OCI-LY3 (cell line): ENCODE results near the gene C13orf46.

Source experiments
- H2AFZ ChIP-seq: fragments of 200-600, 300-600 bp; shearing (Covaris generic); 2 replicates; pipeline ENCODE4 v1.6.0; 2014; ENCODE audit warnings: antibody characterized with exemption, low read depth, low read length
- H3K27ac ChIP-seq: fragments of 200-600, 300-600 bp; sonication (generic); 2 replicates; pipeline ENCODE4 v1.5.1; 2014; ENCODE audit warnings: mild to moderate bottlenecking, low read length, moderate library complexity, mixed read lengths
- H3K27me3 ChIP-seq: fragments of 200-600, 300-600 bp; sonication (generic); 2 replicates; pipeline ENCODE4 v1.6.1; 2014; ENCODE audit warnings: low read depth, low read length, mixed read lengths
- H3K36me3 ChIP-seq: fragments of 200-600, 300-600 bp; sonication (generic); replicated peaks from 2 replicates; pipeline ENCODE3; 2014; ENCODE audit warnings: low read depth, low read length, mixed read lengths
- H3K4me1 ChIP-seq: fragments of 300-600, 200-600 bp; sonication (generic); 2 replicates; pipeline ENCODE4 v1.6.1; 2014; ENCODE audit warnings: low read length, mixed read lengths
- H3K4me2 ChIP-seq: fragments of 200-600, 300-600 bp; sonication (generic); 2 replicates; pipeline ENCODE4 v1.6.1; 2014; ENCODE audit warnings: low read length, mixed read lengths
- H3K4me3 ChIP-seq: fragments of 300-600, 200-600 bp; sonication (generic); 2 replicates; pipeline ENCODE4 v1.5.1; 2014; ENCODE audit warnings: antibody characterized with exemption, mild to moderate bottlenecking, low read length, moderate library complexity
- H3K79me2 ChIP-seq: fragments of 300-600, 200-600 bp; shearing (Covaris generic); 2 replicates; pipeline ENCODE4 v1.6.1; 2014; ENCODE audit warnings: mild to moderate bottlenecking, low read length, mixed read lengths
- H3K9ac ChIP-seq: fragments of 300-600, 200-600 bp; shearing (Covaris generic); 2 replicates; pipeline ENCODE4 v1.6.0; 2014; ENCODE audit warnings: mild to moderate bottlenecking, low read length, moderate library complexity
- H3K9me3 ChIP-seq: fragments of 200-600, 300-600 bp; shearing (Covaris generic); 2 replicates; pipeline ENCODE4 v1.6.1; 2014; ENCODE audit warnings: low read length, mixed read lengths; ENCODE audit not compliant: insufficient read depth
- H4K20me1 ChIP-seq: fragments of 200-600, 300-600 bp; sonication (generic); 2 replicates; pipeline ENCODE4 v1.6.1; 2016; ENCODE audit warnings: low read length, mixed read lengths; ENCODE audit not compliant: insufficient read depth
- EZH2phosphoT487 ChIP-seq: fragments of 200-600 bp; shearing (Covaris generic); IDR thresholded peaks from 2 replicates; pipeline ENCODE4 v1.6.1; 2018; ENCODE audit warnings: antibody characterized with exemption, mixed run types, low read depth
- TF ChIP-seq, protein P1 (sequence below): fragments of 200-600, 300-600 bp; sonication (generic); IDR thresholded peaks from 2 replicates; pipeline ENCODE4 v1.5.1; 2014; ENCODE audit warnings: antibody characterized with exemption, low read length, low read depth

The C13orf46 gene

DNA sequence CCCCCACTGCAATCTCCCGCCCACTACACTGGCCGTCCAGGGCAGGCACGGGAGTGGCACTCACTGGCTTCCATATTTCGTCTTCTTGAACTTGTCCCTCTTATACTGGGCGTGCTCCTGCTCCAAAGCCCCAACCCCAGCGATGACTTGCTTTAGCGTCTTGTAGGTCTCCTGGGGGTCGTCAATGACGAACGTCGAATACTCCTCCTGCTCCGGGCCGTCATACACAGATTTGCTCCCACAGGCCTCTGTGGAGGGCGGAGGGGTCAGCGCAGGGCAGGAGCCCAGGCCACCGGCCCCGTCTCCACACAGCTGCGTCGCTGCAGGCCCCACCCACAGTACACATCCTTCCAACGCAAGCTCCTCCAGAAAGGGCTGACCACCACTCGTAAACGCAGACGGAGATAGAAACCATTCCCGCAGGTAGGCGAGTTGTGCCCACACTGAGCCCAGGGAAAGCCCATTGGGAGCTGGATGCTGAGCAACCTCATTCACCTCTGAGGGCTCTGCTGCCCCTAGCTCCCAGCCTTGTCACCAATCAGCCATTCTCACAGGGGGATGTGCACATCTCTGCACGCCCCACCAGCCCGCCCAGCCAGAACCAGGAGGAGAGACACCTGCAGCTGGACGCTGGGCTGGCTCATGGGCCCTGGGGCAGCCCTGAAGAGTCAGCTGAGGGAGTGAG is 7.9 kb upstream of the C13orf46 start:
- TF ChIP-seq EZH2phosphoT487 = no peak
- Histone ChIP-seq H3K27me3 (no peaks in the 10 kb centered on the region), H3K4me2 (no peak overlapping the region), H4K20me1 (no peaks in the 10 kb centered on the region), H3K36me3 (no peaks in the 10 kb centered on the region), H3K79me2 (no peaks in the 10 kb centered on the region), H3K9ac (no peak overlapping the region), H3K4me1 (no peaks in the 10 kb centered on the region), H3K4me3 (no peak overlapping the region), H2AFZ (no peak overlapping the region), H3K9me3 (no peaks in the 10 kb centered on the region), H3K27ac (no peak overlapping the region)

DNA sequence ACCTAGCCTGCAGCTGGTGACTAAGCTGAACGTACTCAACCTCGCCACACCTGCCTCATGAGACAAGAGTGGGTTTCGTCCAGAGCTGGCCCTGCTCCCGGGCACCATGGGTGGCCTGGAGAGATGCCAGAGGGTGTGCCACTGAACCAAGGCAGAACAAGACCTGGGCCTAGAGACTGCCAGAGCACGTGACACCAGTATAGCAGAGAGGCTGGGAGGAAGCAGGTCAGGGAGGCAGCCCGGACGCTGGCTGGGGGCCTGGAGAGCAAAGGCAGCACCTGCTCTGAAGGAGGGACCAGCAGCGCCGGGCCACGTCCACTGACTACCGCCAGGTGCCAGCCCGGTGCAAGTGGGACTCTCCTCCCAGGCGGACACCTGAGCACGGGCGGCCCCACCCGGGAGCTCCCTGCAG is 7.3 kb upstream of the C13orf46 start:
- H3K36me3 ChIP-seq = no peaks in the 10 kb centered on the region

DNA sequence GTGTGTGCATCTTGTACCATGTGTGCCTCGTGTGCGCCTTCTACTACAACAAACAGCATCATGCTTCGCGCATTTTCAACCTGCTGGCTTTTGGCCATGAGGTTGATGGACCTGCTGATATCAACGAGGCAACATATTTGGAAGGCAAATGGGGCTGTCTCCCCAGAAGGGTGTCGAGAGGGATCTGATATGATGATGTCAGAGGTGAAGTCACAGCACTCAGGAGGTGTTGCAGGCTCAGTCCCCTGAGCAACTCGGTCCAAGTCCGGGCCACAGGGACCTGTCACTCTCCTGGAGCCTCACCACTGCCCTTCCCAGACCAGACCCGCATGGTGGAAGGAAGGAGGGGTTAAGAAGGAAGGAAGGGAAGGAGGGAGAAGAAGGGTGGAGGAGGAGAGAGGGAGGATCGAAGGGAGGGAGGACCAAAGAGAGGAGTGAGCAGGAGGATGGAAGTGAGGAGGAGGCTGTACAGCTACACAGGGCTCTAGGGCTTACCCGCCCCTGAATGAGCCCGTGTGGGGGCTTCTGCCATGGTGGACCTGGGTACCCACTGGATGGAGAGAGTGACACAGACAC is 6.7 kb upstream of the C13orf46 start:
- no peak overlapping the region for H3K9ac ChIP-seq
- H2AFZ ChIP-seq = no peak overlapping the region
- H3K4me3 ChIP-seq = no peak overlapping the region
- no peaks in the 10 kb centered on the region for H3K36me3 ChIP-seq
- no peaks in the 10 kb centered on the region for H3K9me3 ChIP-seq
- TF ChIP-seq, protein P1, sequence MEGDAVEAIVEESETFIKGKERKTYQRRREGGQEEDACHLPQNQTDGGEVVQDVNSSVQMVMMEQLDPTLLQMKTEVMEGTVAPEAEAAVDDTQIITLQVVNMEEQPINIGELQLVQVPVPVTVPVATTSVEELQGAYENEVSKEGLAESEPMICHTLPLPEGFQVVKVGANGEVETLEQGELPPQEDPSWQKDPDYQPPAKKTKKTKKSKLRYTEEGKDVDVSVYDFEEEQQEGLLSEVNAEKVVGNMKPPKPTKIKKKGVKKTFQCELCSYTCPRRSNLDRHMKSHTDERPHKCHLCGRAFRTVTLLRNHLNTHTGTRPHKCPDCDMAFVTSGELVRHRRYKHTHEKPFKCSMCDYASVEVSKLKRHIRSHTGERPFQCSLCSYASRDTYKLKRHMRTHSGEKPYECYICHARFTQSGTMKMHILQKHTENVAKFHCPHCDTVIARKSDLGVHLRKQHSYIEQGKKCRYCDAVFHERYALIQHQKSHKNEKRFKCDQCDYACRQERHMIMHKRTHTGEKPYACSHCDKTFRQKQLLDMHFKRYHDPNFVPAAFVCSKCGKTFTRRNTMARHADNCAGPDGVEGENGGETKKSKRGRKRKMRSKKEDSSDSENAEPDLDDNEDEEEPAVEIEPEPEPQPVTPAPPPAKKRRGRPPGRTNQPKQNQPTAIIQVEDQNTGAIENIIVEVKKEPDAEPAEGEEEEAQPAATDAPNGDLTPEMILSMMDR = no peak
- TF ChIP-seq EZH2phosphoT487 = no peak
- no peaks in the 10 kb centered on the region for H3K79me2 ChIP-seq
- no peak overlapping the region for H3K27ac ChIP-seq
- H3K27me3 ChIP-seq = no peaks in the 10 kb centered on the region
- H4K20me1 ChIP-seq = no peaks in the 10 kb centered on the region
- H3K4me2 ChIP-seq = no peak overlapping the region
- no peaks in the 10 kb centered on the region for H3K4me1 ChIP-seq

More for the DNA sequence above, 7.3 kb upstream of the C13orf46 start:
- no peaks in the 10 kb centered on the region for H3K9me3 ChIP-seq
- H3K27ac ChIP-seq = no peak overlapping the region
- no peaks in the 10 kb centered on the region for H3K4me1 ChIP-seq
- H3K27me3 ChIP-seq = no peaks in the 10 kb centered on the region
- no peaks in the 10 kb centered on the region for H4K20me1 ChIP-seq
- H2AFZ ChIP-seq = no peak overlapping the region
- no peak overlapping the region for H3K4me3 ChIP-seq
- no peak overlapping the region for H3K4me2 ChIP-seq
- TF ChIP-seq, protein P1 = no peak
- no peak for TF ChIP-seq EZH2phosphoT487
- no peak overlapping the region for H3K9ac ChIP-seq
- H3K79me2 ChIP-seq = no peaks in the 10 kb centered on the region

DNA sequence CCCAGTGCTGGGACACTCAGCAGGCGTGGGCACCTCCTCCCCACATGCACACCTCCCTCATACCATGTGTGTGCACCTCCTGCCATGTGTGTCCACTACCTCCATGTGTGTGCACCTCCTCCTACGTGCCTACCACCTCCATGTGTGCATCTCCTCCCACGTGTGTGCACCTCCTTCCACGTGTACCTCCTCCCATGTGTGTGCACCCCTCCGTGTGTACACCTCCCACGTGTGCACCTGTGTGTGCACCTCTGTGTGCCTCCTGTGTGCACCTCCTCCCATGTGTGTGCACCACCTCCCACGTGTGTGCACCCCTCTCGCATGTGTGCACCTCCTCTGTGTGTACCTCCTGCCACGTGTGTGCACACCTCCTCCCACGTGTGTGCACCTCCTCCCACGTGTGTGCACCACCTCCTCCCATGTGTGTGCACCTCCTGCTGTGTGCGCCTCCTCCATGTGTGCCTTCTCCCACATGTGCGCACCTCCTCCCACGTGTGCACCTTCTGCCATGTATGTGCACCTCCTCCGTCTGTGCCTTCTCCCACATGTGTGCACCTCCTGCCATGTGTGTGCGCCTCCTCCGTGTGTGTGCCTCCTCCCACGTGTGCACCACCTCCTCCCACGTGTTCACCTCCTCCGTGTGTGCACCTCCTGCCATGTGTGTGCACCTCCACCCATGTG is 6.1 kb upstream of the C13orf46 start:
- Histone ChIP-seq H3K36me3 (no peaks in the 10 kb centered on the region), H2AFZ (no peak overlapping the region)

More for the DNA sequence above, 6.1 kb upstream of the C13orf46 start:
- Histone ChIP-seq H3K27me3 (no peaks in the 10 kb centered on the region), H3K27ac (no peak overlapping the region), H3K4me3 (no peak overlapping the region), H3K9ac (no peak overlapping the region), H4K20me1 (no peaks in the 10 kb centered on the region), H3K79me2 (no peaks in the 10 kb centered on the region), H3K4me2 (no peak overlapping the region), H3K9me3 (no peaks in the 10 kb centered on the region), H3K4me1 (no peaks in the 10 kb centered on the region)
- TF ChIP-seq, protein P1 = no peak
- no peak for TF ChIP-seq EZH2phosphoT487
